ENCODE data around the gene FAF1.
"Not testable (repeated sequence)": the region's sequence is repeated elsewhere in the genome, so short reads cannot be mapped to it uniquely, and the experiment has no call there.

DNA sequence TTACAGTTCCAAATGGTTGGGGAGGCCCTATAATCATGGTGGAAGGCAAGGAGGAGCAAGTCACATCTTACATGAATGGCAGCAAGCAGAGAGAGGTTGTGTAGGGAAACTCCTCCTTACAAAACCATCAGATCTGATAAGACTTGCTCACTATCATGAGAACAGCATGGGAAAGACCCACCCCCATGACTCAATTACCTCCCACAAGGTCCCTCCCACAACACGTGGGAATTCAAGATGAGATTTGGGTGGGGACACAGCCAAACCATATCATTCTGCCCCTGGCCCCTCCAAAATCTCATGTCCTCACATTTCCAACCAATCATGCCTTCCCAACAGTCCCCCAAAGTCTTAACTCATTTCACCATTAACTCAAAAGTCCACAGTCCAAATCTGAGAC, 205.3 kb downstream of the FAF1 start:
- not testable (repeated sequence) for TF ChIP-seq BHLHE40 (IDR thresholded peaks at IDR 0.05; ENCODE audit: borderline replicate concordance); HDGF (IDR thresholded peaks at IDR 0.05; ENCODE audit: borderline replicate concordance); FOXK2 (IDR thresholded peaks at IDR 0.05); LEF1 (IDR thresholded peaks at IDR 0.05; ENCODE audit: borderline replicate concordance)
